Measurements from ENCODE around the gene PRSS8. TPM values are rescaled to one million over a fixed set of nuclear protein-coding genes. Genes with fewer than 3 reads are reported as not detected.
"Not testable (repeated sequence)": the region's sequence is repeated elsewhere in the genome, so short reads cannot be mapped to it uniquely, and the experiment has no call there.

The PRSS8 gene
- total and polyA plus RNA-seq, 2 donors (not counting 1 experiment from before 2014, with no cell fraction given) = not detected

GRCh38 chr16:31168848-31169247 lies 33.3 kb upstream of the PRSS8 start:
- no peak overlapping the region for H3K27ac ChIP-seq (ENCODE audit: insufficient read depth, low read length)
- no peaks in the 10 kb centered on the region for H3K79me2 ChIP-seq (ENCODE audit: control insufficient read depth, insufficient read depth, low read length)
- TF ChIP-seq EZH2 (IDR thresholded peaks at IDR 0.05; ENCODE audit: low read length, missing control alignments) (no peak), CTCF (conservative IDR thresholded peaks at IDR 0.05 in 1 of 2, IDR thresholded peaks at IDR 0.05 in 1 of 2; ENCODE audit: low read depth in 1 of 2, low read length in 2 of 2) (no peak)
- no peak overlapping the region for H3K9ac ChIP-seq (ENCODE audit: insufficient read depth, low read length)
- DNase-seq (ENCODE audit: low read depth in 2 of 2) = no peak
- H3K9me3 ChIP-seq (ENCODE audit: control insufficient read depth, insufficient read depth, low read depth, low read length) = no peaks in the 10 kb centered on the region
- no peak overlapping the region for H3K4me2 ChIP-seq (ENCODE audit: extremely low read depth, insufficient read depth, low read length)
- H2AFZ ChIP-seq (ENCODE audit: low read length) = no peak overlapping the region
- H3K36me3 ChIP-seq (ENCODE audit: control insufficient read depth, insufficient read depth, low read length) = no peaks in the 10 kb centered on the region
- H4K20me1 ChIP-seq (ENCODE audit: control insufficient read depth, extremely low read depth, insufficient read depth, low read length) = no peaks in the 10 kb centered on the region
- H3K27me3 ChIP-seq (ENCODE audit: control insufficient read depth, insufficient read depth, low read length) = no peaks in the 10 kb centered on the region
- H3K4me3 ChIP-seq (replicated peaks in 1 of 4; ENCODE audit: control extremely low read depth in 1 of 4, insufficient read depth in 1 of 4, low read depth in 3 of 4, low read length in 4 of 4) = no peak overlapping the region
- no peaks in the 10 kb centered on the region for H3K4me1 ChIP-seq (ENCODE audit: control insufficient read depth, extremely low read depth, insufficient read depth, low read length)

DNA sequence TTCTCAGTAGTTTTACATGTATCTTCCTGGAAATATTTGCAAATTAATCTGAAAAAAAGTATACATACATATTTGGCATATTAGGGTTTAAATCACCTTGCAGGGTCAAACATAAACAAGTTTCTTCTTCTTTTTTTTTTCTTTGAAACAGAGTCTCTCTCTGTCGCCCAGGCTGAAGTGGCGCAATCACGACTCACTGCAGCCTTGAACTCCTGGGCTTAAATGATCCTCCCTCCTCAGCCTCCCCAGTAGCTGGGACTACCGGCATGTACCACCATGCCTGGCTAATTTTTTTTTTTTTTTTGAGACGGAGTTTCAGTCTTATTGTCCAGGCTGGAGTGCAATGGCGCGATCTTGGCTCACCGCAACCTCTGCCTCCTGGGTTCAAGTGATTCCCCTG lies 31.8 kb upstream of the PRSS8 start:
- DNase-seq (ENCODE audit: low read depth in 2 of 2) = no peak
- Histone ChIP-seq H3K27ac (ENCODE audit: insufficient read depth, low read length) (no peak overlapping the region), H3K79me2 (ENCODE audit: control insufficient read depth, insufficient read depth, low read length) (no peaks in the 10 kb centered on the region), H3K36me3 (ENCODE audit: control insufficient read depth, insufficient read depth, low read length) (no peaks in the 10 kb centered on the region), H3K9ac (ENCODE audit: insufficient read depth, low read length) (no peak overlapping the region), H3K9me3 (ENCODE audit: control insufficient read depth, insufficient read depth, low read depth, low read length) (no peaks in the 10 kb centered on the region), H3K4me1 (ENCODE audit: control insufficient read depth, extremely low read depth, insufficient read depth, low read length) (no peaks in the 10 kb centered on the region), H3K27me3 (ENCODE audit: control insufficient read depth, insufficient read depth, low read length) (no peaks in the 10 kb centered on the region), H3K4me3 (replicated peaks in 1 of 4; ENCODE audit: control extremely low read depth in 1 of 4, insufficient read depth in 1 of 4, low read depth in 3 of 4, low read length in 4 of 4) (no peak overlapping the region), H4K20me1 (ENCODE audit: control insufficient read depth, extremely low read depth, insufficient read depth, low read length) (no peaks in the 10 kb centered on the region), H2AFZ (ENCODE audit: low read length) (no peak overlapping the region), H3K4me2 (ENCODE audit: extremely low read depth, insufficient read depth, low read length) (no peak overlapping the region)
- TF ChIP-seq EZH2 (IDR thresholded peaks at IDR 0.05; ENCODE audit: low read length, missing control alignments) (no peak), CTCF (conservative IDR thresholded peaks at IDR 0.05 in 1 of 2, IDR thresholded peaks at IDR 0.05 in 1 of 2; ENCODE audit: low read depth in 1 of 2, low read length in 2 of 2) (no peak)

GRCh38 chr16:31157136-31157535 lies 21.6 kb upstream of the PRSS8 start:
- Histone ChIP-seq H3K4me3 (replicated peaks in 1 of 4; ENCODE audit: control extremely low read depth in 1 of 4, insufficient read depth in 1 of 4, low read depth in 3 of 4, low read length in 4 of 4) (no peak overlapping the region), H2AFZ (ENCODE audit: low read length) (no peak overlapping the region), H3K4me2 (ENCODE audit: extremely low read depth, insufficient read depth, low read length) (peak overlapping the region; percentile 32), H4K20me1 (ENCODE audit: control insufficient read depth, extremely low read depth, insufficient read depth, low read length) (no peaks in the 10 kb centered on the region), H3K9me3 (ENCODE audit: control insufficient read depth, insufficient read depth, low read depth, low read length) (no peaks in the 10 kb centered on the region), H3K27ac (ENCODE audit: insufficient read depth, low read length) (no peak overlapping the region), H3K4me1 (ENCODE audit: control insufficient read depth, extremely low read depth, insufficient read depth, low read length) (no peaks in the 10 kb centered on the region), H3K36me3 (ENCODE audit: control insufficient read depth, insufficient read depth, low read length) (no peaks in the 10 kb centered on the region), H3K27me3 (ENCODE audit: control insufficient read depth, insufficient read depth, low read length) (no peaks in the 10 kb centered on the region), H3K9ac (ENCODE audit: insufficient read depth, low read length) (no peak overlapping the region), H3K79me2 (ENCODE audit: control insufficient read depth, insufficient read depth, low read length) (no peaks in the 10 kb centered on the region)
- TF ChIP-seq CTCF (conservative IDR thresholded peaks at IDR 0.05 in 1 of 2, IDR thresholded peaks at IDR 0.05 in 1 of 2; ENCODE audit: low read depth in 1 of 2, low read length in 2 of 2) = no peak
- no peak for TF ChIP-seq EZH2 (IDR thresholded peaks at IDR 0.05; ENCODE audit: low read length, missing control alignments)
- DNase-seq (ENCODE audit: low read depth in 2 of 2) = no peak

GRCh38 chr16:31150976-31151375 lies 15.4 kb upstream of the PRSS8 start:
- H3K36me3 ChIP-seq (ENCODE audit: control insufficient read depth, insufficient read depth, low read length); H3K79me2 ChIP-seq (ENCODE audit: control insufficient read depth, insufficient read depth, low read length); H4K20me1 ChIP-seq (ENCODE audit: control insufficient read depth, extremely low read depth, insufficient read depth, low read length); H2AFZ ChIP-seq (ENCODE audit: low read length); H3K27ac ChIP-seq (ENCODE audit: insufficient read depth, low read length); H3K4me1 ChIP-seq (ENCODE audit: control insufficient read depth, extremely low read depth, insufficient read depth, low read length); H3K4me3 ChIP-seq (replicated peaks in 1 of 4; ENCODE audit: control extremely low read depth in 1 of 4, insufficient read depth in 1 of 4, low read depth in 3 of 4, low read length in 4 of 4); DNase-seq (ENCODE audit: low read depth in 2 of 2); H3K9ac ChIP-seq (ENCODE audit: insufficient read depth, low read length); H3K9me3 ChIP-seq (ENCODE audit: control insufficient read depth, insufficient read depth, low read depth, low read length); H3K4me2 ChIP-seq (ENCODE audit: extremely low read depth, insufficient read depth, low read length): not testable (repeated sequence)
- peaks cover 23% of the 10 kb centered on the region for H3K27me3 ChIP-seq (ENCODE audit: control insufficient read depth, insufficient read depth, low read length)

All from fibroblast of lung (primary cell).